ENCODE data around the gene DCAF11. TPM values are rescaled to one million over a fixed set of nuclear protein-coding genes. Genes with fewer than 3 reads are reported as not detected.

The DCAF11 gene
- total and polyA plus RNA-seq, 2 of the 13 experiments (the other 11 are each of a cell fraction or from before 2014, with no cell fraction given): 150 to 257 TPM

DNA sequence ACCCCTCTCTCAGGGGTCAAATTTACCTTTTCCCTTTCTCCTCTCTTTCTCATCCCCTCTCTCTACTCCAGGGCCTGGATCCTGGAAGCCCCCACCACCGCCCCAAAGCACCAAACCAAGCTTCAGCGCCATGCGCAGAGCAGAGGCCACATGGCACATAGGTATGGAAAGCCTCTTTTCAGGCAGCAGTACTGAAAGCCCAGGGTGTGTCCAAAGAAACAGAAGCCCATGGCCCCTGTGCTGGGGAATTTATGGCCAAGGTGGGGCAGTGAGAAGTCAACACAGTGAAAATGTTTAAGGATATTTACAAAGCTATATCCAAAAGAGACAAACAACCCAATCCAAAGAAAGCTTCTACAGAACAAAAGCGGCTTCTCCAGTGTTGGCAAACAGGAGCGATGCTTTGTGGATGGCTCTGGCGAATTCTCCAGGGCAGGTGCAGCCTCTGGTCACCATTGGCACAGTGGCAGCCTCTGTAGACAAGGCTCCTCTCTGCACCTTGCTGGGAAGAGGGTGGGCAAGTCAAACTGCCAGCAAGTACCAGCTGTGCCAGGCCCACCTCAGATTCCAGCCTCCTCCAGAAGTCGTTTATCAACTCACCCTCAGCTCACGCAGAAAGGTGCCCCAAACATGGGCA, 48.0 kb upstream of the DCAF11 start (continued):
- TF ChIP-seq ZMAT3 (CRISPR knock-in tag; conservative IDR thresholded peaks at IDR 0.05) (0 out of 2 replicates have a peak, but pooled peaks have one; percentile 42), ZNF343 (CRISPR knock-in tag; IDR thresholded peaks at IDR 0.05) (no peak), MYNN (CRISPR knock-in tag; IDR thresholded peaks at IDR 0.05; ENCODE audit: low read depth) (no peak), PATZ1 (CRISPR knock-in tag; IDR thresholded peaks at IDR 0.05) (no peak), KDM6A (CRISPR knock-in tag; IDR thresholded peaks at IDR 0.05; ENCODE audit: low read depth) (no peak), RXRB (CRISPR knock-in tag; IDR thresholded peaks at IDR 0.05; ENCODE audit: borderline replicate concordance) (no peak), ZNF772 (CRISPR knock-in tag; IDR thresholded peaks at IDR 0.05) (peak; percentile 41; the same call in 1 of the 2 replicates), EED (CRISPR knock-in tag; IDR thresholded peaks at IDR 0.05) (0 out of 2 replicates have a peak, but pooled peaks have one; percentile 13), GABPA (IDR thresholded peaks at IDR 0.05; ENCODE audit: low read depth, low read length) (no peak), GABPA (CRISPR knock-in tag; IDR thresholded peaks at IDR 0.05; ENCODE audit: low read depth) (no peak), SRF (IDR thresholded peaks at IDR 0.05; ENCODE audit: low read depth, low read length) (no peak), FOSL1 (CRISPR knock-in tag; IDR thresholded peaks at IDR 0.05; ENCODE audit: borderline replicate concordance) (no peak)
- TF ChIP-seq, protein P1, sequence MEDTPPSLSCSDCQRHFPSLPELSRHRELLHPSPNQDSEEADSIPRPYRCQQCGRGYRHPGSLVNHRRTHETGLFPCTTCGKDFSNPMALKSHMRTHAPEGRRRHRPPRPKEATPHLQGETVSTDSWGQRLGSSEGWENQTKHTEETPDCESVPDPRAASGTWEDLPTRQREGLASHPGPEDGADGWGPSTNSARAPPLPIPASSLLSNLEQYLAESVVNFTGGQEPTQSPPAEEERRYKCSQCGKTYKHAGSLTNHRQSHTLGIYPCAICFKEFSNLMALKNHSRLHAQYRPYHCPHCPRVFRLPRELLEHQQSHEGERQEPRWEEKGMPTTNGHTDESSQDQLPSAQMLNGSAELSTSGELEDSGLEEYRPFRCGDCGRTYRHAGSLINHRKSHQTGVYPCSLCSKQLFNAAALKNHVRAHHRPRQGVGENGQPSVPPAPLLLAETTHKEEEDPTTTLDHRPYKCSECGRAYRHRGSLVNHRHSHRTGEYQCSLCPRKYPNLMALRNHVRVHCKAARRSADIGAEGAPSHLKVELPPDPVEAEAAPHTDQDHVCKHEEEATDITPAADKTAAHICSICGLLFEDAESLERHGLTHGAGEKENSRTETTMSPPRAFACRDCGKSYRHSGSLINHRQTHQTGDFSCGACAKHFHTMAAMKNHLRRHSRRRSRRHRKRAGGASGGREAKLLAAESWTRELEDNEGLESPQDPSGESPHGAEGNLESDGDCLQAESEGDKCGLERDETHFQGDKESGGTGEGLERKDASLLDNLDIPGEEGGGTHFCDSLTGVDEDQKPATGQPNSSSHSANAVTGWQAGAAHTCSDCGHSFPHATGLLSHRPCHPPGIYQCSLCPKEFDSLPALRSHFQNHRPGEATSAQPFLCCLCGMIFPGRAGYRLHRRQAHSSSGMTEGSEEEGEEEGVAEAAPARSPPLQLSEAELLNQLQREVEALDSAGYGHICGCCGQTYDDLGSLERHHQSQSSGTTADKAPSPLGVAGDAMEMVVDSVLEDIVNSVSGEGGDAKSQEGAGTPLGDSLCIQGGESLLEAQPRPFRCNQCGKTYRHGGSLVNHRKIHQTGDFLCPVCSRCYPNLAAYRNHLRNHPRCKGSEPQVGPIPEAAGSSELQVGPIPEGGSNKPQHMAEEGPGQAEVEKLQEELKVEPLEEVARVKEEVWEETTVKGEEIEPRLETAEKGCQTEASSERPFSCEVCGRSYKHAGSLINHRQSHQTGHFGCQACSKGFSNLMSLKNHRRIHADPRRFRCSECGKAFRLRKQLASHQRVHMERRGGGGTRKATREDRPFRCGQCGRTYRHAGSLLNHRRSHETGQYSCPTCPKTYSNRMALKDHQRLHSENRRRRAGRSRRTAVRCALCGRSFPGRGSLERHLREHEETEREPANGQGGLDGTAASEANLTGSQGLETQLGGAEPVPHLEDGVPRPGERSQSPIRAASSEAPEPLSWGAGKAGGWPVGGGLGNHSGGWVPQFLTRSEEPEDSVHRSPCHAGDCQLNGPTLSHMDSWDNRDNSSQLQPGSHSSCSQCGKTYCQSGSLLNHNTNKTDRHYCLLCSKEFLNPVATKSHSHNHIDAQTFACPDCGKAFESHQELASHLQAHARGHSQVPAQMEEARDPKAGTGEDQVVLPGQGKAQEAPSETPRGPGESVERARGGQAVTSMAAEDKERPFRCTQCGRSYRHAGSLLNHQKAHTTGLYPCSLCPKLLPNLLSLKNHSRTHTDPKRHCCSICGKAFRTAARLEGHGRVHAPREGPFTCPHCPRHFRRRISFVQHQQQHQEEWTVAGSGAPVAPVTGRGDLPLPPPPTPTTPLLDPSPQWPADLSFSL (CRISPR knock-in tag; IDR thresholded peaks at IDR 0.05): no peak
- TF ChIP-seq, protein P2, sequence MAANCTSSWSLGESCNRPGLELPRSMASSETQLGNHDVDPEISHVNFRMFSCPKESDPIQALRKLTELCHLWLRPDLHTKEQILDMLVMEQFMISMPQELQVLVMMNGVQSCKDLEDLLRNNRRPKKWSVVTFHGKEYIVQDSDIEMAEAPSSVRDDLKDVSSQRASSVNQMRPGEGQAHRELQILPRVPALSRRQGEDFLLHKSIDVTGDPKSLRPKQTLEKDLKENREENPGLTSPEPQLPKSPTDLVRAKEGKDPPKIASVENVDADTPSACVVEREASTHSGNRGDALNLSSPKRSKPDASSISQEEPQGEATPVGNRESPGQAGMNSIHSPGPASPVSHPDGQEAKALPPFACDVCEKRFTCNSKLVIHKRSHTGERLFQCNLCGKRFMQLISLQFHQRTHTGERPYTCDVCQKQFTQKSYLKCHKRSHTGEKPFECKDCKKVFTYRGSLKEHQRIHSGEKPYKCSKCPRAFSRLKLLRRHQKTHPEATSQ (CRISPR knock-in tag; IDR thresholded peaks at IDR 0.05; ENCODE audit: borderline replicate concordance): no peak
